Renal pelvis (tissue), 12 donors: ENCODE results near the gene USP9X. TPM values are rescaled to one million over a fixed set of nuclear protein-coding genes. Genes with fewer than 3 reads are reported as not detected.
"Not testable (repeated sequence)": the region's sequence is repeated elsewhere in the genome, so short reads cannot be mapped to it uniquely, and the experiment has no call there.

Source experiments
- DNase-seq: peaks from one replicate; pipeline ENCODE4 v3.0.0-alpha.2; 2013
- long read RNA-seq, 16 experiments: transcript quantifications; one replicate each; lab custom pipeline, GENCODE V29; 2026
- polyA plus RNA-seq, 3 donors: library from polyadenylated mRNA; unstranded; fragments of 120-200 nt; gene quantifications; one replicate each; pipeline ENCODE4 v1.2.1, GENCODE V29; 2013; ENCODE audit not compliant: insufficient read length in 3 of 3

Gene USP9X
- polyA plus RNA-seq, result 10 to 100 TPM; 57.3 to 71.3 (median 61.8) TPM
- long read RNA-seq, donor 1, full-length matches to known transcripts, result 4 of 14 reads
- long read RNA-seq, donor 1, partial matches to known transcripts, result 10 of 14 reads
- long read RNA-seq, donor 1, other reads (novel, unspliced or antisense), result 0 of 14 reads
- long read RNA-seq, donor 2, partial matches to known transcripts, result 24 of 24 reads
- long read RNA-seq, donor 2, other reads (novel, unspliced or antisense), result 0 of 24 reads
- long read RNA-seq, donor 3, full-length matches to known transcripts, result 1 of 30 reads
- long read RNA-seq, donor 3, partial matches to known transcripts, result 29 of 30 reads
- long read RNA-seq, donor 3, other reads (novel, unspliced or antisense), result 0 of 30 reads
- long read RNA-seq, donor 4, partial matches to known transcripts, result 10 of 12 reads
- long read RNA-seq, donor 4, other reads (novel, unspliced or antisense), result 0 of 12 reads
- long read RNA-seq, donor 5, partial matches to known transcripts, result 17 of 17 reads
- long read RNA-seq, donor 5, other reads (novel, unspliced or antisense), result 0 of 17 reads
- long read RNA-seq, donor 6, full-length matches to known transcripts, result 2 of 68 reads
- long read RNA-seq, donor 6, partial matches to known transcripts, result 66 of 68 reads
- long read RNA-seq, donor 6, other reads (novel, unspliced or antisense), result 0 of 68 reads
- long read RNA-seq, donor 7, full-length matches to known transcripts, result 2 of 43 reads
- long read RNA-seq, donor 7, partial matches to known transcripts, result 41 of 43 reads
- long read RNA-seq, donor 7, other reads (novel, unspliced or antisense), result 0 of 43 reads
- long read RNA-seq, donor 8, partial matches to known transcripts, result 25 of 25 reads
- long read RNA-seq, donor 8, other reads (novel, unspliced or antisense), result 0 of 25 reads
- long read RNA-seq, donor 9, partial matches to known transcripts, result 48 of 49 reads
- long read RNA-seq, donor 9, other reads (novel, unspliced or antisense), result 0 of 49 reads
- long read RNA-seq, donor 10, partial matches to known transcripts, result 67 of 69 reads
- long read RNA-seq, donor 10, other reads (novel, unspliced or antisense), result 0 of 69 reads
- long read RNA-seq, donor 11, full-length matches to known transcripts, result 1 of 36 reads
- long read RNA-seq, donor 11, partial matches to known transcripts, result 35 of 36 reads
- long read RNA-seq, donor 11, other reads (novel, unspliced or antisense), result 0 of 36 reads
- long read RNA-seq, donor 12, full-length matches to known transcripts, result 1 of 61 reads
- long read RNA-seq, donor 12, partial matches to known transcripts, result 60 of 61 reads
- long read RNA-seq, donor 12, other reads (novel, unspliced or antisense), result 0 of 61 reads
- long read RNA-seq, donor 13, partial matches to known transcripts, result 33 of 34 reads
- long read RNA-seq, donor 13, other reads (novel, unspliced or antisense), result 0 of 34 reads
- long read RNA-seq, donor 14, full-length matches to known transcripts, result 2 of 83 reads
- long read RNA-seq, donor 14, partial matches to known transcripts, result 81 of 83 reads
- long read RNA-seq, donor 14, other reads (novel, unspliced or antisense), result 0 of 83 reads
- long read RNA-seq, donor 15, full-length matches to known transcripts, result 3 of 48 reads
- long read RNA-seq, donor 15, partial matches to known transcripts, result 45 of 48 reads
- long read RNA-seq, donor 15, other reads (novel, unspliced or antisense), result 0 of 48 reads
- long read RNA-seq, donor 16, partial matches to known transcripts, result 45 of 45 reads
- long read RNA-seq, donor 16, other reads (novel, unspliced or antisense), result 0 of 45 reads

GRCh38 chrX:41084893-41085511, at the start of gene USP9X:
Gene USP9X, plus strand, starts transcription at chrX:41085445. Its CDS starts 38,184 bp downstream, at chrX:41123629.
- DNase-seq, result peak; percentile 92

GRCh38 chrX:41035582-41035981, 49.7 kb upstream of the USP9X start:
- no peak for DNase-seq

- no peak for DNase-seq
Measured at GRCh38 chrX:41036668-41037326, 48.4 kb upstream of the USP9X start.

DNA sequence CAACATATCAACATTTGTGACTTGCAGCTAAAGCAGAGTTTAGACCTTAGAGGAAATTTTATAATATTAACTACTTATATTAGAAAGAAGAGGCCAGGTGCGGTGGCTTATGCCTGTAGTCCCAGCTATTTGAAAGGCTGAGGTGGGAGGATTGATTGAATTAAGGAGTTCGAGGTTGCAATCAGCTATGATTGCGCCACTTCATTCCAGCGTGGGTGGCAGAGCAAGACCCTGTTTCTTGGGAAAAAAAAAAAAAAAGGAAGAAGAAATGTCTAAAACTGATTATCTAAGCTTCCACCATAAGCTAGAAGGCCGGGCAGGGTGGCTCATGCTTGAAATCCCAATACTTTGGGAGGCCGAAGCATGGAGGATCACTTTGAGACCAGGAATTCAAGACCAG, 42.0 kb upstream of the USP9X start:
- no peak for DNase-seq

- no peak for DNase-seq
Measured at GRCh38 chrX:41043674-41044345, 41.4 kb upstream of the USP9X start.

DNA sequence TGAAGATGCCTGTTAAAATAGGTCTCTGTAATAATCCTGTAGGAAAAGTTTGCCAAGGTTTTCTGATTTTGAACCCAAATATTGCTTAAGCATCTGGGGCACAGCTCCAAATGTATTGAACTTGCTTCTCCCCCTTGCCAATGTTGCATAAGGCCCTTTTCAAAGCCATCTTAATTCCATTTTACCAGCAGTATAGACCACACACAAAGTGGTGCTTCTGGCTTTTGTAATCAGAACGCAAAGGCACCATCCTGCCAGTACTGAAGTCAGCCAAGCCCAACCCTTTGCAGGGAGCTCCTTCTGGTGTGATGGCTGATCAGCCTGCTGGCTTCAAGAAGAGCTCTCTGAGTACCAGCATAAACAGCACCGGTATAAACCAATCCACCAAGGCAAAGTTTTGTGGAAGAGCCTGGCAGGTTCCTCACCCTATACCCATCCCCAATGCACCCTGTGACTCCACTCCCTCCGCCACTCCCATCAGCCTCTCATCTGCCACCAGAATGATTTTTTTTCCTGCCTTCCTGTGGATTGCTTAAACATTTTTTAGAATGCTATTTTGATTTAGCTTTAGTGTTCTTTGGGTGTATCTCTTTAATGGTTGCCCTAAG, 39.2 kb upstream of the USP9X start:
- no peak for DNase-seq

- DNase-seq, result no peak
Measured at GRCh38 chrX:41047878-41048534, 37.2 kb upstream of the USP9X start.

- DNase-seq, result no peak
Measured at GRCh38 chrX:41050359-41050758, 34.9 kb upstream of the USP9X start.

GRCh38 chrX:41051288-41051687, 34.0 kb upstream of the USP9X start:
- no peak for DNase-seq

DNA sequence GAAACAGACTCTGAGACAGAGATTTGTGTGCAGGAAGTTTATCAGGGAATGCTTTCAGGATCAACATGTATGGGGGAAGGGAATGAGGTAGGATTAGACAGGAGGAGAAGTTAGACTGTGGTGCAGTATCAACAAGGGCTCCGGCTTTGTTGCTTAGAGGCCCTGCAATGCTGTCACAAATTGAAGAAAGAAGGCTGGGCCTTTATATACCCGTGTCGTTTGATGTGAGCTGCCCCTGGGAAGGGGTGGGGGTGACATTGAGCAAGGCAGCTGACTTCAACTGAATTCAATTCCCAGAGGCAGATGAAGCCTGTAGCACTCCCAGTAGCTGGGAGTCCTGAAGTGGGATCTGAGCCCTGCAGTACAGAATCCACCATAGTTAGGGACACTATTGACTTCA, 29.5 kb upstream of the USP9X start:
- DNase-seq, result no peak

DNA sequence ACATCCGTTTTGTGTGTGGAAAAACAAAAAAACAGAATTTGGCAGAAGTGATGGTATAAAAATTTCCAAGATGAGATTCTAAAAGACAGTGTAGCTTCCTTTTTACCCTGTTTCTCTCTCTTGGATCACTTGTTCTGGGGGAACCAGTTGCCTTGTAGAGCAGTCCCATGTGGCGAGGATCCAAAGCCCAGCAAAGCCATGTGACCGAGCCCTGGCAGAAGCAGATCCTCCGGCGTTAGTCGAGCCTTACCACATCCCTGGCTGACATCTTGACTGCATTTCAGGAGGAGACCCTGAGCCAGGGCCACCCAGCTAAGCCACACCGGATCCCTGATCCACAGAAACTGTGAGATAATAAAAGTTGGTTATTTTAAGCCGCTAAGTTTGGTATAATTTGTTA, 22.0 kb upstream of the USP9X start:
- DNase-seq, result not testable (repeated sequence)

GRCh38 chrX:41064018-41064417, 21.2 kb upstream of the USP9X start:
- DNase-seq, result no peak

GRCh38 chrX:41066391-41066790, 18.9 kb upstream of the USP9X start:
- no peak for DNase-seq

- no peak for DNase-seq
Measured at GRCh38 chrX:41066969-41067368, 18.3 kb upstream of the USP9X start.

DNA sequence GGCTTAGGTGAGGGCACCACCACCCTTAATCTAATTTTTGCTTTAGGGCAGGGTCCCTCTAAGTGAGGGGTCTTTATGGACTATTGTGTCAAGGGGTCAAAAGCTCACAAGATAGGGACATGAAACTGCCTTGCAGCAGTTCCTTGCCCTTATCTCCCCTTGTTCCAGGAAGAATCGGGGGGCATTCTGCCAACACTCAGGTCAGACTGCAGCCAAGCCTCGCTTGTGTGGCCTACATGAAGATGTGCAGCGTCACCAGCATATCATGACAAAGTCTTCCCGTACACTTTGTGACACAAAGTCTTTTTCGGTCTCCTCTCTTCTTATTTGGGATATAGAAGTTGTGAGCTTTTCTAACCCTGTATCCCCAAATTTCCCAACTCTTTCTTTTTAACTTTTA, 17.5 kb upstream of the USP9X start:
- no peak for DNase-seq

DNA sequence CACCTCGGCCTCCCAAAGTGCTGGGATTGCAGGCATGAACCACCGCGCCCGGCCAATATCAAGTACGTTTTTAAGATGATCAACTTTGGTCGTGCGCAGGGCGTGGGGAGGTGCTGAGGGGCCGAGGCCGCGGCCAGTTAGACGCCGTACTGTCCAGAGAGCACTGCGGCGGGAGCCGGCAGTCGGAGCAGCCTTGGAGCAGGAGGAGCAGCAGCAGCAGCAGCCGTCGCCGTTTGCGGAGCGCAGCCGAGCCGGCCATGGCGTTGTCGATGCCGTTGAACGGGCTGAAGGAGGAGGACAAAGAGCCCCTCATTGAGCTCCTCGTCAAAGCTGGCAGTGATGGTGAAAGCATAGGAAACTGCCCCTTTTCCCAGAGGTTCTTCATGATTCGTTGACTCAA, 8.5 kb upstream of the USP9X start:
- no peak for DNase-seq

- no peak for DNase-seq
Measured at GRCh38 chrX:41081821-41082220, 3.4 kb upstream of the USP9X start.

GRCh38 chrX:41082783-41083182, 2.5 kb upstream of the USP9X start:
- DNase-seq, result no peak
